GM06990 (cell line): ENCODE results near the gene COG3.

Experiments
- DNase-seq: peaks from one replicate; pipeline ENCODE4 v3.0.0-alpha.2; 2011; ENCODE audit not compliant: insufficient read length; ENCODE audit errors: extremely low read depth
- H3K27me3 ChIP-seq: replicated peaks from 2 replicates; pipeline ENCODE4 v1.6.0; 2011; ENCODE audit warnings: low read length; ENCODE audit not compliant: control insufficient read depth, insufficient read depth
- H3K36me3 ChIP-seq: 2 replicates; pipeline ENCODE4 v1.5.1; 2011; ENCODE audit warnings: low read length; ENCODE audit not compliant: control insufficient read depth, insufficient read depth
- H3K4me3 ChIP-seq: replicated peaks from 2 replicates; pipeline ENCODE4 v1.5.1; 2011; ENCODE audit warnings: low read depth, mild to moderate bottlenecking, control low read depth, low read length
- TF ChIP-seq, protein P1 (sequence below): IDR thresholded peaks from 2 replicates; pipeline ENCODE4 v1.5.1; 2011; ENCODE audit warnings: low read length, control low read depth, mild to moderate bottlenecking, inconsistent platforms; ENCODE audit not compliant: insufficient read depth, poor library complexity, severe bottlenecking

The COG3 gene

GRCh38 chr13:45472171-45472705 lies 7.5 kb downstream of the COG3 start:
- DNase-seq: no peak
- TF ChIP-seq, protein P1, sequence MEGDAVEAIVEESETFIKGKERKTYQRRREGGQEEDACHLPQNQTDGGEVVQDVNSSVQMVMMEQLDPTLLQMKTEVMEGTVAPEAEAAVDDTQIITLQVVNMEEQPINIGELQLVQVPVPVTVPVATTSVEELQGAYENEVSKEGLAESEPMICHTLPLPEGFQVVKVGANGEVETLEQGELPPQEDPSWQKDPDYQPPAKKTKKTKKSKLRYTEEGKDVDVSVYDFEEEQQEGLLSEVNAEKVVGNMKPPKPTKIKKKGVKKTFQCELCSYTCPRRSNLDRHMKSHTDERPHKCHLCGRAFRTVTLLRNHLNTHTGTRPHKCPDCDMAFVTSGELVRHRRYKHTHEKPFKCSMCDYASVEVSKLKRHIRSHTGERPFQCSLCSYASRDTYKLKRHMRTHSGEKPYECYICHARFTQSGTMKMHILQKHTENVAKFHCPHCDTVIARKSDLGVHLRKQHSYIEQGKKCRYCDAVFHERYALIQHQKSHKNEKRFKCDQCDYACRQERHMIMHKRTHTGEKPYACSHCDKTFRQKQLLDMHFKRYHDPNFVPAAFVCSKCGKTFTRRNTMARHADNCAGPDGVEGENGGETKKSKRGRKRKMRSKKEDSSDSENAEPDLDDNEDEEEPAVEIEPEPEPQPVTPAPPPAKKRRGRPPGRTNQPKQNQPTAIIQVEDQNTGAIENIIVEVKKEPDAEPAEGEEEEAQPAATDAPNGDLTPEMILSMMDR: no peak
- Histone ChIP-seq H3K4me3 (no peak overlapping the region), H3K36me3 (no peaks in the 10 kb centered on the region), H3K27me3 (no peaks in the 10 kb centered on the region)

DNA sequence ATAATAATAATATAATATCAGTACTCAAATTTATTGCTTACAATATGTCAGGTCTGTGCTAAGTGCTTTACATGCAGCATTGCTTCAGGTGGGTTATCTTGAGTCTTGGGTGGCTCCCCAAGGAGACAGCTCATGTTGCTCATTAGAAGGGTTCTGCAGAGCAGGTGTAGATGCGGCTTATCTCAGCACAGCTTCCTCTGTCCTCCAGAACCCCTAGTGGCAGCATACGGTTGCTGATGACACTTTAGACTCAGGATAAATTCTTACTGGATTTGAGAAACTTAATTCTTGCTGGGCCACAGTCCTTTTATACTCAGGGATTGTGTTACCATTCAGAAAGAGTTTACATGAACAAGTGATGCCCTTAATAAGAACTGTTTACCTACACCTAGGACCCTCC lies 8.9 kb downstream of the COG3 start:
- H3K36me3 ChIP-seq: no peaks in the 10 kb centered on the region
- DNase-seq: no peak
- TF ChIP-seq, protein P1: peak; percentile 42
- no peak overlapping the region for H3K4me3 ChIP-seq
- no peaks in the 10 kb centered on the region for H3K27me3 ChIP-seq

GRCh38 chr13:45474584-45475454 lies 10.1 kb downstream of the COG3 start:
- TF ChIP-seq, protein P1: no peak
- DNase-seq: no peak
- Histone ChIP-seq H3K36me3 (no peaks in the 10 kb centered on the region), H3K4me3 (no peak overlapping the region), H3K27me3 (no peaks in the 10 kb centered on the region)

- Histone ChIP-seq H3K4me3 (no peak overlapping the region), H3K36me3 (no peaks in the 10 kb centered on the region), H3K27me3 (no peaks in the 10 kb centered on the region)
- TF ChIP-seq, protein P1: no peak
- no peak for DNase-seq
These were observed 14.9 kb downstream of the COG3 start for GRCh38 chr13:45479661-45480060.

DNA sequence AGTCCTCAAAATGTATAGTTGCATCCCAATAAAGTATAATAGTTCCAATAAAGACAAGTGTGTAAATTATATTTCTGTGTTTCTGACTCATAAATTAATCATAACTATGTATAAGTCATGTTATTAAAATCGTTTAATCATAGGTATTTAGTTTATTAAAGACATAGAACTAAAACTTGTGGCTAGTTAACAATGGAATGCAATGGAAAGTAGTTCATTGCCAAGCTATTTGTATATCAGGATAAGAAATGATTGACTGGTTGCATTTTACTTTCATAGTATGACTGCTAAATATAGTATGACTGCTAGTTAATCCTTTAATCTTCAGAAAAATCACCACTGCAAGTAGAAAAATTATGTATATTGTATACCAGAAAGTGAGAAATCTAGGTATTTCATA lies 16.9 kb downstream of the COG3 start:
- TF ChIP-seq, protein P1: no peak
- DNase-seq: no peak
- Histone ChIP-seq H3K27me3 (no peaks in the 10 kb centered on the region), H3K36me3 (peaks cover 2% of the 10 kb centered on the region), H3K4me3 (no peak overlapping the region)
